Measurements from ENCODE around the gene PRCD. TPM values are rescaled to one million over a fixed set of nuclear protein-coding genes. Genes with fewer than 3 reads are reported as not detected.

The PRCD gene
- polyA plus RNA-seq, 1 experiment = 0.21 TPM

Small RNAs within 50 kb of the gene (small RNA-seq; reads per million reads assigned to genes)
- gene SNORD1A (ENCODE audit: insufficient read length, low read depth, low replicate concordance) (not detected), gene SNORD1B (ENCODE audit: insufficient read length, low read depth, low replicate concordance) (2,798 reads per million, percentile 98 among the genes with 10 or more reads in this experiment)

Other genes starting within 250 kb of the PRCD start
- 2.1 and 3.4 TPM in 2 replicates for gene QRICH2, start 231.8 kb upstream of the PRCD start, polyA plus RNA-seq (2011; rRNA removed)
- 68.5 and 72.8 TPM in 2 replicates for gene PRPSAP1, start 186.1 kb upstream of the PRCD start, polyA plus RNA-seq (2011; rRNA removed)
- gene SPHK1, start 155.4 kb upstream of the PRCD start, polyA plus RNA-seq (2011; rRNA removed) = 21.4 and 57.8 TPM in 2 replicates
- gene UBE2O, start 86.9 kb upstream of the PRCD start, polyA plus RNA-seq (2011; rRNA removed) = 7.0 and 11.1 TPM in 2 replicates
- not detected in 2 replicates for gene AANAT, start 72.4 kb upstream of the PRCD start, polyA plus RNA-seq (2011; rRNA removed)
- gene RHBDF2, start 38.6 kb upstream of the PRCD start, polyA plus RNA-seq (2011; rRNA removed) = 6.4 and 8.9 TPM in 2 replicates
- 1.1 and 1.4 TPM in 2 replicates for gene CYGB, start 2.3 kb upstream of the PRCD start, polyA plus RNA-seq (2011; rRNA removed)
- 0.72 and 0.89 TPM in 2 replicates for gene ST6GALNAC2, start 45.8 kb downstream of the PRCD start, polyA plus RNA-seq (2011; rRNA removed)
- gene ST6GALNAC1, start 103.7 kb downstream of the PRCD start, polyA plus RNA-seq (2011; rRNA removed) = not detected in 2 replicates
- 298 and 300 TPM in 2 replicates for gene MXRA7, start 170.9 kb downstream of the PRCD start, polyA plus RNA-seq (2011; rRNA removed)
- 12.5 and 17.2 TPM in 2 replicates for gene JMJD6, start 186.6 kb downstream of the PRCD start, polyA plus RNA-seq (2011; rRNA removed)
- gene METTL23, start 186.8 kb downstream of the PRCD start, polyA plus RNA-seq (2011; rRNA removed) = 35.0 and 49.8 TPM in 2 replicates
- 110 and 130 TPM in 2 replicates for gene SRSF2, start 197.3 kb downstream of the PRCD start, polyA plus RNA-seq (2011; rRNA removed)
- gene MFSD11, start 198.1 kb downstream of the PRCD start, polyA plus RNA-seq (2011; rRNA removed) = 18.6 and 27.9 TPM in 2 replicates